HPDE6-E6E7 (cell line): ENCODE data around the gene LGR6.
"Not testable (repeated sequence)": the region's sequence is repeated elsewhere in the genome, so short reads cannot be mapped to it uniquely, and the experiment has no call there.

Source experiments
- DNase-seq: peaks from one replicate; pipeline ENCODE4 v3.0.0; 2011; ENCODE audit warnings: missing footprints; ENCODE audit errors: extremely low spot score

The LGR6 gene

DNA sequence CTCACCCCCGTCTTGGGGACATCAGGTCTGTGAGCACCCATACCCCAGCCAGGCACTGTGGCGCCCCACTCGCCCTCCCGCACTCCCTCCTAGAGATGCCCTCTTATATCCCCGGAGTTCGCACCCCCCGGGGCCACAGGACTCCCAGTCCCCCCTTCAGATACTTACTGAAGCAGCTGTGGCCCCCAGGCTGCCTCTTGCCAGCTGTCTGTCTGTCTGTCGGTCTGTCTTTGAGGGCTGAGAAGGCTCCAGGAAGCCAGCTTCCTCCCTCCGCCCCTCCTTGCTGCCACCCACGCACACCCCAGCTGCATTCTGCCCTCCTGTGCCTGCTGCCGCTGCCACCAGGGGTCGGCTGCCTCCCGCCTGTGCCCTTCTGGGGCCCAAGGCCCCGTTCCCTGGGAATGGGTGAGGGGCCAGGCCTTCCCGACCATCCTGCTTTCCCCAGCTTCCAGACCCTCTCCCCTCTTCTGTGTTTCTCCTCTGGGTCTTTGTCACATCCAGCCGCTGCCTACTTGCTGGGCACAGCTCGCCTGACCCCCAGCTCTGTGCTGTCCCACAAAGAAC, 33.1 kb upstream of the LGR6 start, which contains the start of gene PTPN7:
TSS of gene PTPN7 (minus strand) at position 226 of the 564 bp plus-strand sequence. CDS start 1,200 bp downstream, outside the sequence.
- DNase-seq, result no peak

DNA sequence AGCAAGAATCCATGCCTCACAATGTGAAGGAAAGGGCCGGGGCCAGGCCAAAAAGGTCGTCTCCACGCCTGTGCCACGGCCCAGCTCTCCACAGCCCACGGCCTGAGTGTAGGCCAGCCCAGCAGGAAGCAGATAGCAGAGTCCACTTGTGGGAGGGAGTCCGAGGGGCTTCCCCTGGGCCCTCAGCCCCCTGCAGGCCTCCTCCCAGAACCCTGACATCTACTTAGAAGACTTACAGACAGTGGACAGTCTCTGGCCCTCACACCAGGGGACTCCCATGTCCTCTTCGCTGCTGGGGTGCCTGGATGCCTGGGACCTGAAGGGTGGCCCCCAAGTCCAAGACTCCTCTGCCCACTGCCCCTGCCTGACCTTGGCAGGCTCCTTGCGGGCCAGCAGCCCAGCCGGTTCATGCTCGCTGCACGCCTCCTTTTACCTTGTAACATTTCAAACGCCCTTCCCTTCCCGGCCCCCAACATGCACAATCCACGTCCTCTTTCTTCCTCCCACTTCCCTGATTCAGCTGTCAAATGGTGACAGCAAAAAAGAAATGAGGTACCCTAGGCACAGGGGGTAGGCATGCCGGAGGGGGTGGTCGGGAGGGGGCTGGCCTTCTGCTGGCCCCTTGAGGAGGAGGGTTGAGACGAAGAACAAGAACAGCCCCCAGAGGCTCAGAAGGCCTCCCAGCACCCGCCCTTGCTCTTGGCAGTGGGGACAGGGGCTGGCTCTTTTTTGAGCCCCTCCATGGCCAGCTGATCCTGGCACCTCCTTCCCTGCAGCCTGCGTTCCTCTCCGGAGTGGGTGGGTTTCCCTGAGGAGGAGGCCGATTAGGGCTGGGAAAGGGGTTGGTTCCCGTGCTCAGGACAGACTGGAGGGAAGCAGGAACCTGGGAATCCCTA, 32.2 kb upstream of the LGR6 start:
- no peak for DNase-seq

DNA sequence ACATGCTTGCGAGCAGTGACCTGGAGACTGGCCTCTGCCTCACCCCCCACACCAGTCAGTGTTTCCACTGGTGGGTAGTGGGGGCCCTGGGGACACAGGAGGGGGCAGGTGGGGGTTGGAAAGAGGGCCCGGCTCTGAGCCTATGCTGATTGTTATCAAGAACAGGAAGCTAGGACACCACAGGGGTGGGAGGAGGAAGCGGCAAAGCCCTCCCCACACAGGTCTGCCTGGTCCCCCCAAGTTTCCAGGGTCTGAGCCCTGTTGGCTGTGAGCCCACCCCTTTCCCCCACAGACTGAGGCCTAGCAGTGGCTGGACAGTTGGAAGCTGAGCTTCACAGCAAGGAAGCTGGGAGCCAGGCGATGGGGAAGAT, 31.6 kb upstream of the LGR6 start:
- no peak for DNase-seq

GRCh38 chr1:202162418-202163280, 30.9 kb upstream of the LGR6 start:
- DNase-seq, result no peak

- no peak for DNase-seq
Observed at GRCh38 chr1:202163281-202164270, 30.0 kb upstream of the LGR6 start.

GRCh38 chr1:202164271-202165037, 29.1 kb upstream of the LGR6 start:
- no peak for DNase-seq

DNA sequence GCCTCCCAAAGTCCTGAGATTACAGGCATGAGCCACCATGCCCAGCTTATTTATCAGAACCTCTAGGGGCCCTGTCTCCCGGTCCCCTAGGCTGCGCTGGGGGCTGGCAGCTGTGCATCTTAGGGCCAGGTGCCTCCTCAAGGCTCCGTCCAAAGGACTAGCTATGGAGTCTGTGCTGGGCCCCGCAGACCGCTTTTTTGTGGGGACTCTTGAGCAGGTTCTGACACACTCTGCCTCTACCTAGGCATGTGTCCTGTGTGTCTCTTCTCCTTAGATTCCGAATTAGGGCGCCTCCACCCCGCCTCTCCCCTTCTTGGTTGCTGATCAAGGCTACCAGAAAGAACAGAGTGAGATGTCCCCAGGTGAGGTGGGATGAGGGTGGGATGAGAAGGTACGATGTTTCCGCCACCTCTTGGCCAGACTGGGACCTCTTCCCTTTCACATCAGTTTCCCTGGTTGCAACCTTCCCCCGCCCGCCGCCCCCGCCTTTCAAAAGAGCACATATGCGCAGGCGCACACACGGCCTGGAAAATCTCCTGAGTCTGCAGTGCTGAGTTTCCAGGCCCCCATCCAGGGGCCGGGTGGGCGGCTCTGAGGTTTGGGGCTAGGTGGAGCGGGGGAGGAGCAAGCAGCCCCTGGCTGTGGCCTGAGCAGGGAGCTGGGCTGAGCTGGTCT, 28.2 kb upstream of the LGR6 start:
- no peak for DNase-seq

DNA sequence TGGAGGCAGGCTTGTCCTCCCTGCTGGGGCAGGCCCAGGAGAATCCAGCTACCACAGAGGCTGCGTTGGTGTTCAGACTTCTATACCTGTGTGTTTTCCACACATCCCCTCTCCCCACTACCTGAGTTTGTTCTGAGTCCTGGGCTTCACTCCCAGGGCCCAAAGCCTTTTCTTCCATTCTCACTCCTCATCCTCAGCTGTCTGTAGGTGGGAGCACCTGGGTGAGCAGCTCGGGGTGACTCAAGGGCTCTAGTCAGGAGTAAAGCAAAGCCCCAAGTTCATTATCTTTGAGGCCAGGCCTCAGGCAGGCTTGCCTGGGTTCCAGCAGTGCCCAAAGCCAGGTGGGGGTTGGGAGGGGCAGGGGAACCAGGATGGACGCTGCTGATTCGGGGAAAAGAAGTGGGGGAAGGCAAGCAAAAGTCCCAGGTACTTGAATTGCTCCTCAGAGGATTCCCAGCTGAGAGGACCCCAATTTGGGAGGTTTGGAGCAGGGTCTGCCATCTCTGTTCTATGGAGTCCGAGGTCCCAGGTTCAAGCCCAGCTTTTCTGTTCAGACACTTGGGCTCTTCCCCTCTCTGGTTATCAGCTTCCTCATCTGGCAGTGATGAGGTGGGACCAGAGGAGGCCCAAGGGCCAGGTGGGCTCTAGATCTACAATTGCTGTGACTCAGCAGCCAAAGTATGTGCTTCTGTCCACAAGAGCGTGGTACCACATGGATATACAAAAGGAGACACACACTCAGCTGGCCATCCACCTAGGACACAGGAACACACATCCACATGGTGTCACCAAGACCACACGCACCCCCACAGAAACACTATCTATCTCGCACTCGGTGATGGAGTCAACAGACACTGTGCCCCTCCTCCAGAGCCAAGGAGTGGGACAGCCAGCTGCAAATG, 27.4 kb upstream of the LGR6 start:
- DNase-seq, result no peak

DNA sequence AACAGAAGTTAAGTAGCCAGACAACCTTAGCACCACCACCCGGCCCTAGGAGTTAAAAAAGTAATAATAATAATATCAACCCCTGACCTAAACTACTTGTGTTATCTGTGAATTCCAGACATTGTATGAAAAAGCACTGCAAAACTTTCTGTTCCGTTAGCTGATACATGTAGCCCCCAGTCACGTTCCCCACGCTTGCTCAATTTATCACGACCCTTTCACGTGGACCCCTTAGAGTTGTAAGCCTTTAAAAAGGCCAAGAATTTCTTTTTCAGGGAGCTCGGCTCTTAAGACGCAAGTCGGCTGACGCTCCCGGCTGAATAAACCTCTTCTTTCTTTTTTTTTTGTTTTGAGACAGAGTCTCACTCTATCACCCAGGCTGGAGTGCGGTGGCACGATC, 26.5 kb upstream of the LGR6 start:
- not testable (repeated sequence) for DNase-seq

DNA sequence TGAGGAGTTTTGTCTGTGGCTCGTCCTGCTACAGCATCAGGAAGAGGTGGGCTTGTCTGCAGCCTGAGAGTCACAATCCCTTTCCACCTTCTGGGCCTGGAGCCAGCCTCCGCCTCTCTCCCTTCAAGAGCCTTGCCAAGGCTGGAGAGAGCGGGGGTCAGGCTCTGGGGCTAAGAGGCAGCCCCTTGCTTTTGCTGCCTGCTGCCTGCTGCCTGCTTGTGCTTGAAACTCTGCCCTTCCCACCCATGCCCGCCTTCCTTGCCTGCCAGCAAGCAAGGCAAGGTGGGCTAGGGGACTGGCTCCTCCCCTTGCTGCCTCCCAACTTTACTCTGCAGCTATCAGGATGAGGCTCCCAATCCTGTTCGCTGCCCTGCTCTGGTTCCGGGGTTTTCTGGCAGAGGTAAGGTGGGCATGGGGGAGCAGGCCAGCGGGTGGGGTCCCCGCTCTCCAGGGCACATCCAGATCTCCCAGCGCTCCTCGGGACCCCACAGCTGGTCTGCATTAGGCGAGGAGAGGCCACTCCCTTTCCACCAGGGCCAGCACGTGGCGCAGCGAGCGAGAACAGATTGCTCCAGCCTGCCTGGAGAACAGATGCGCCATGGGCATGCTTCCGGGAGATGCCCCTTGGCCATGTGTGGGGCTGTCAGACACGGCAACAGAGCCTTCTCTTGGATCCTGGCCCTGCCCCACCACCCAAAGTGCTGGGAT, 25.7 kb upstream of the LGR6 start:
- DNase-seq, result no peak

DNA sequence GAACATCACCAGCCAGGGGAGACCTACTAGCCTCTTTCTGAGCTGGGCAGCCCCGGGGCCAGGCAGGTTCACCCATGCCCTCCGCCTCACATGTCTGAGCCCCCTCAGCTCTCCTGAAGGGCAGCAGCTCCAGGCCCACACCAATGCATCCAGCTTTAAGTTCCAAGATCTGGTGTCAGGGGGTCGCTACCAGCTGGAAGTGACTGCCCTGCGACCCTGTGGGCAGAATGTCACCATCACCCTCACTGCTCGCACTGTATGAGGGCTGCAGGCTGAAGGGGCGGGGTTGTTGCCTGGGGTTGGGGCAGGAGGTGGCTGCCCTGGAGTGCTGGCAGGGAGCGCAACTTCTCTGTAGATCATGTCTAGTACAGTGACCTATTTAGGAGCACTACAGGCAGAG, 24.7 kb upstream of the LGR6 start:
- DNase-seq, result no peak

- DNase-seq, result no peak
Observed at GRCh38 chr1:202170726-202171125, 22.9 kb upstream of the LGR6 start.

DNA sequence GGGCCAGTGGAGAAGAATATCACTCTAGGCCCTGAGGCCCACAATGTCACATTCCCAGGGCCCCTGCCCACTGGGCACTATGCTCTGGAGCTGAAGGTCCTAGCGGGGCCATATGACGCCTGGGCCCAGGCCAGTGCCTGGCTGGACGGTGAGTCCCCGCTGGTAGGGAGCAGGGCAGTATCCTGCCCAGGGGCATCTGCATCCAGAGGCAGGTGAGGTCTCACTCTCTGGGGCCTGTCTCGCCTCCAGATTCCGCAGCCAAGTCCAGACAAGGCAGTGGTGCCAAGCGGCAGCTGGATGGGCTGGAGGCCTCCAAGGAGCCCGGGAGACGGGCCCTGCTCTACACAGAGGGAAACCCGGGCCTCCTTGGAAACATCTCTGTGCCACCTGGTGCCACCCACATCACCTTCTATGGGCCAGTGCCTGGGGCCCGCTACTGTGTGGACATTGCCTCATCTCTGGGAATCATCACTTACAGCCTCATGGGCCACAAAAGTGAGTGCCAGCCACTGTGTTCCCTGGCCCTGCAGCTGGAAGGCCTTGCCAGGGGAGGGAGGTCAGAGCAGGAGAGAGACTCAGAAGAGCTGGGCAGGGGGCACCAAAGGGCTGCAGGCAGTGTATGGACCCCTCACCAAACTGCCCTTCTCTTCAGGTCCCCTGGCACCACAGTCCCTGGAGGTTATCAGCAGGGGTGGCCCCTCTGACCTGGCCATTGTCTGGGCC, 22.1 kb upstream of the LGR6 start:
- DNase-seq, result no peak

DNA sequence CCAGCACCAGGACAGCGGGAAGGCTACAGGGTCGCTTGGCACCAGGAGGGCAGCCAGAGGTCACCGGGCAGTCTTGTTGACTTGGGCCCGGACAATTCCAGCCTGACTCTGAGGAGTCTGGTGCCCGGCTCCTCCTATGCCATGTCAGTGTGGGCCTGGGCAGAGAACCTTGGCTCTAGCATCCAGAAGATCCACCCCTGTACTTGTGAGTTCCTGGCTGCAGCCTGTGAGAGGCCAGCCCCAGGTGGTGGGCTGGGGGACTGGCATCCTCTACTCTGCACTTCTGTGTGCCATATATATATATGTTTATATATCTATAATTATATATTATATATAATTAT, 21.6 kb upstream of the LGR6 start:
- DNase-seq, result no peak

DNA sequence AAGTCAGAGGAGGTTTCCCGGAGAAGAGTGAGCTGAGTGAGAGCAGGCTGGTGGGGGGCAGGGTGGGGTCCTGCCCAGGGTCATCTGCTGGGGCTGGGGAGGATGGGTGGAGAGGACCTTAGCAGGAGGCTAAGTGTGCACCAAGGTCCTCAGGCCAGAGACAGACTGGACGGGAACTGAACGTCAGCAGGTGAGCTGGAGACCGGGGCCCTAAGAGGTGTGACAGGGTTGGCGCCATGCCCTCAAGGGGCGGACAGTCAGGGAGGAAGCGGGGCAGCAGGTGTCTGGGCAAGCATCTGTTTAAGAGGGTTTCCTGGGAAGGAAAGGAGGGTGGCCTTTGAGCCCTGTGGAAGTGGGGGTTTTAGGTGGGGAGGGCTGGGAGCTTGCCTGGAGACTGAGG, 19.6 kb upstream of the LGR6 start:
- no peak for DNase-seq

GRCh38 chr1:202176949-202177927, 16.4 kb upstream of the LGR6 start:
- no peak for DNase-seq
